GM12875 (cell line): ENCODE data around the gene AKAP13.

Experiments used
- H3K4me3 ChIP-seq: one replicate; pipeline ENCODE4 v1.5.1; 2011; ENCODE audit warnings: low read depth, low read length, control low read depth
- TF ChIP-seq, protein P1 (sequence below): IDR thresholded peaks from 2 replicates; pipeline ENCODE4 v1.5.1; 2011; ENCODE audit warnings: low read depth, mild to moderate bottlenecking, control low read depth, inconsistent platforms, low read length, moderate library complexity, borderline replicate concordance; ENCODE audit not compliant: insufficient read depth

AKAP13 gene

DNA sequence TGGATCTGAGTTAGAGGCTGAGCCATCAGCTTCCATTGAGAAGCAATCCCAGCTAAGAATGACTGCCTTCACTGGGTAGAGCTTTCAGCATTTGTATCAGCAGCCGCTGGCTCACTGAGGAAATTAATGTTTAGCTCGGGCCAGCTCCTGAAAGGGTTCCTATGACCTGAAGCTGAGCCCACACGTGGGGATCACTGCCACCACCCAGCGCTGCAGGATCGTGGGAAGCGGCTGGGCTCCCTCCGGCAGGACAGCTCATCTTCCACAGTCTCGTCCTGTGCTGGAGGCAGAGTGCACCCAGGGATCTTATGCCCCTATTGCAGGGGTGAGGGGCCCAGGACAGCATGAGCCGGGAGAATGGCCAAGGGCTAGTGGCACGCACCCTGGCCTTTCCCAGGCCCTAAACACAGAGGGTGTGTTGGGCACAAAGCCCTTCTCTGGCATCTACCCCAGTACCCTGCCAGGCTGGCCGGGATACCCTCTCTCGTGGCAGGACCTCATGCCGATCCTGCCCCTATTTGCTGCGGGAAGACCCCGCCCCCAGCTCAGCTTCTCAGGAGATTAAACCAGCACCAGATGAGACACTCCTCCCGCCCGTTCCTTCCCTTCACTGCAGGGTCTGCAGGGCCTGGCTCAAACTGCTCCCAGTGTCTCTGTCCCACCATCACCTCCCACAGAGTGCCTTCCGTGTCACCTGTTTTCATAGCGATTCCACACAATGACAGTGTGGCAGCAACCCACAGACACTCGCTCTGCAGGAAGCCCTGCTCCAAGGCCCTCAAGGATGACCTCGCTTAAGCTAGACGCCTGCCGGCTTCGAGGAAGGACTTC lies 385.8 kb downstream of the AKAP13 start:
- no peak overlapping the region for H3K4me3 ChIP-seq
- TF ChIP-seq, protein P1, sequence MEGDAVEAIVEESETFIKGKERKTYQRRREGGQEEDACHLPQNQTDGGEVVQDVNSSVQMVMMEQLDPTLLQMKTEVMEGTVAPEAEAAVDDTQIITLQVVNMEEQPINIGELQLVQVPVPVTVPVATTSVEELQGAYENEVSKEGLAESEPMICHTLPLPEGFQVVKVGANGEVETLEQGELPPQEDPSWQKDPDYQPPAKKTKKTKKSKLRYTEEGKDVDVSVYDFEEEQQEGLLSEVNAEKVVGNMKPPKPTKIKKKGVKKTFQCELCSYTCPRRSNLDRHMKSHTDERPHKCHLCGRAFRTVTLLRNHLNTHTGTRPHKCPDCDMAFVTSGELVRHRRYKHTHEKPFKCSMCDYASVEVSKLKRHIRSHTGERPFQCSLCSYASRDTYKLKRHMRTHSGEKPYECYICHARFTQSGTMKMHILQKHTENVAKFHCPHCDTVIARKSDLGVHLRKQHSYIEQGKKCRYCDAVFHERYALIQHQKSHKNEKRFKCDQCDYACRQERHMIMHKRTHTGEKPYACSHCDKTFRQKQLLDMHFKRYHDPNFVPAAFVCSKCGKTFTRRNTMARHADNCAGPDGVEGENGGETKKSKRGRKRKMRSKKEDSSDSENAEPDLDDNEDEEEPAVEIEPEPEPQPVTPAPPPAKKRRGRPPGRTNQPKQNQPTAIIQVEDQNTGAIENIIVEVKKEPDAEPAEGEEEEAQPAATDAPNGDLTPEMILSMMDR = no peak

DNA sequence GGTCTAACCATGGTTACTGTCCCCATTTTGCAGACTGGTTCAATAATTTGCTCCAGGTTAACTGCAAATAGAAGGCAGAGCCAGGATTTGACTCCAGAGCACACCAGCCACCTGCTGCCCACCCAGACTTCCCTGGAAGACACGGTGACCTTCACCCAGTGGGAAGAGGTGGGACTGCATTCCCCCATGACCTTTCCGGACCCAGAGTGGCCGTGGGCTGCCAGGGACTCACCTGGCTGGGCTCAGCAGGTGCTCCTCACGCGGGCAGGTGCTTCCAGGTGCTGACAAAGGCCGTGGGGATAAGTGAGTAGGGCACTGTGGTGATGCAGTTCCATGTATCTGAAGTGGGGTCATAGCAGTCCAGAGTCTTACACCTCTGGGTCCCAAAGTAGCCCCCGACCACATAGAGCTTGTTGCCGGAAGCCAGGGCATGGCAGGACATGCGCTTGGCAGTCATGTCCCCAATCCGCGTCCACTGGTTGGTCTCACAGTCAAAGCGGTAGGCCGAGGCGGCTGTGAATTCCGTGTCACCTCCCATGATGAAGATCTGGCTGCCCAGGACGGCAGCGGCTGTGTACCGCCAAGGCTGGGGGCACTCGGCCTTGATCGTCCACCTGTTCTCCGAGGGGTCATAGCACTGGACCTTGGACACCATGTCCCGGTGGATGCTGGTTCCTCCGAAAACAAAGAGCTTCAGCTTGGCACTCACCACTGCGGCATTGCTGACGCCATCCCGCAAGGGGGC lies 387.6 kb downstream of the AKAP13 start:
- TF ChIP-seq, protein P1 = no peak
- H3K4me3 ChIP-seq = no peak overlapping the region

DNA sequence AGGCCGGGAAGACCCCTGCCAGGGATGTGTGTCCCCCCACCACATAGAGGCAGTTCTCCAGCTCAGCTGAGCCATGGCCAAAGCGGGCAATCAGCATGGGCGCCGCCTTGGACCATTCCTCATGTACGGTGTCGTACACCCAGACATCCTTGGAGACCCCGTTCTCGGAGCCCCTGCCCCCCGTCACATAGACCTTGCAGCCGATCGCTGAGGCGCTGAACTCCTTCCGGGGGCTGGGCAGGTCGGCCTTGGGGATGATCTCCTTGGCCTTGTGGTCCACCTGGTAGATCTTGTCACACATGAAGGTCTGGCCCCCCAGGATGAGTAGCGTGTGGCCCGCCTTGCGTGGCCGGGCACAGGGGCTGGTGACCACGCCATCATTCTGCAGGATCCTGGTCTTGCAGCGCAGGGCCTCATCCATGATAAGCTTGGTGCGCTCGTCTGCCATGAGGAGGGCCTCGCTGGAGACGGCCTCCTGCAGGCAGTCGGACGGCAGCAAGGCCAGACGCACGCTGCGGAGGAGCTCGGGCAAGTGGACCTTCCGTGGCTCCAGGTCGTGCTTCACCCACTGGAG lies 388.3 kb downstream of the AKAP13 start:
- H3K4me3 ChIP-seq = no peak overlapping the region
- TF ChIP-seq, protein P1 = no peak

DNA sequence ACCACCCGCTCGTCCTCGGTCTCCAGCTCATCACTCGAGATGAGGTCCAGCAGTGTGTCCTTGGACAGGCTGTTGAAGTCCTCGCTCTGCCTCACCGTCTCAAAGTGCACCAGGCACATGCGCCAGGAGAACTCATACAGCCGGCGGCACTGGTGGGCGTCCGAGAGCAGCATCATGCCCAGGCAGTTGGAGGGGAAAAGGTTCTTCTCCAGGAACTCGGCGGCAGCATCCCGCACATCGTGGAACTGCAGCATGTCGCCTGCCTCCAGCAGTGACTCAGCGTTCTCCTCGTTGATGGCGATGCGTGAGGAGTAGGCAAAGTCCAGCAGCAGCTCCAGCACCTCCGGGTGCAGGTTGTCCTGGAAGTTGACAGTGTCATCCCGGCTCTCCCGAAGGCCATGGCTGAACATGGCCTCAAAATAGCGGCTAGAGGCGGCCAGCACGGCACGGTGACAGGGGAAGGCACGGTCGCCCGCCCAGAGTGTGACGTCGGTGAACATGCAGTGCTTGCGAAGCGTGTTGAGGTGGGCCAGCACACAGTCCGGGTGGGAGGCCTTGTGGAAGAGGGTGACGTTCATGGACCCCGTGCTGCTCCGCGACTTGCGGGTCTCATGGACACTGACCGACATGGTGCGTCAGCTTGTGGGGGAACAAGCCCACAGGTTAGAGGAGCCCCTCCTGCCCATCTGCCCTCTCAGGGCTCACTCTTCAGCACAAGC lies 388.9 kb downstream of the AKAP13 start:
- no peak overlapping the region for H3K4me3 ChIP-seq
- TF ChIP-seq, protein P1 = no peak

DNA sequence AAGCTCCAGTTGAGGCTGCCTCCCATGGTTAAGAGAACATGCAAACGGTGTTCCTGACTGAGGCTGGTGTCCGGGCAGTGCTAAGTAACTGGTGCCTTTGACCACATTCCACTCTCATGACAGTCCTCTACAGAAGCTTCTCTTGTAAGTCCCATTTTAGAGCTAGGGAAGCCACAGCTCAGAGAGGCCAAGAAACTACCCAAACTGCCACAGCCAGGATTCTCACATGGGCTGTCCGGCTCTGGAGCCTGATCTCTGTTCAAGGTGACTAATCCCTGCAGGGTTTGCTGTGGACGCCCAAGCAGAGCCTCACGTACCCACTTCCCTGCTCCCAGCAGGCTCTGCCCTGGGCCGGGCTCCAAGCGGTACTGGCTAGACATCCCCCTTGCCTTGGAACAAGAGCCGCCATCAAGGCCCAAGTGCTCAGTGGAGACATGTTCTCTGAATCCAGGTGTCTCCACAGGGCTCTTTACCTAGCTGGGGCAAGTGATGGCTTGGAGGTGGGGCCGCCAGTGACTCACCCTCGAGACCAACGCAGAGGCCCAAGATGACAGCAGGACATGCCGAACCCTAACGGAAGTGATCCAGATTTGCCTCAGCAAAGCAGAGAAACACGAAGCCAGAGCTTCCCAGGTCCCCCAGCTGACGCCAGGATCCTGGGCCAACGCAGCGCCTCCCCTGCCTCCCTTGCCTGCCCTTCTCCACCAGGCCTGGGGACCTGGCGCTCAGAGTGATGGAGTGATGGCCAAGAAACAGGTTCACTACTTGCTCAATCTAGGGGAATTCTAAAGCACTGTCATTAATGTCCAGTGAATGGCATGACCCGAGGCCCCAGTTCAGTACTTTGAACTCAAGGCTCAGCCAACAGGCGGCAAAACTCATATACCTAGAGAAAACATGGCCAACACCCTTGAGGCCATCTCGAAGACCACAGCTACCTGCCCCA lies 390.0 kb downstream of the AKAP13 start:
- TF ChIP-seq, protein P1 = no peak
- no peak overlapping the region for H3K4me3 ChIP-seq

DNA sequence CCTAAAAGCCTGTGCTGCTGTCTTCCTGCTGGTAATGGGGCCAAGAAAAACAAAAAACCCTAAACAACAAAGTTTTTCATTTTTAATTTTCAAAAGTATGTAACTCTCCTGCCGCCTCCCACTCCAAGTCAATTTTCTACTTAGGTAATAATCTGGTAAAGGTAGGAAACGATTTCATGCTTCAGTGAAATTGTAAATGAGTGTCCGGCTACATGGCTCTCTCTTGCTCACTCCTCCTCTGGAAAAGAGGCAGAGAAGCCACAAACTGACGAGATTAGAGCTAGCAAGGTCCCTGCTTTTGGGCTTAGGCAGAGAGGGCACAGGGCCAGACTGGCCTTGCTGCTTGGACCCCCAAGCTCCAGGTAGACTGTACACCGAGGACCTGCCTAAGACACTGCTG lies 390.9 kb downstream of the AKAP13 start:
- no peak overlapping the region for H3K4me3 ChIP-seq
- TF ChIP-seq, protein P1 = no peak
